Transverse colon (tissue), 4 donors: ENCODE data around the gene KIF3A. TPM values are rescaled to one million over a fixed set of nuclear protein-coding genes. Genes with fewer than 3 reads are reported as not detected.

Source experiments
- DNase-seq: peaks from one replicate; pipeline ENCODE4 v3.0.0-alpha.2; 2019
- H3K27ac ChIP-seq, 4 donors: fragments of 200-600 bp; sonication (generic); 2 replicates each; pipeline ENCODE4 v1.5.1; 2016 to 2018; ENCODE audit warnings: inconsistent platforms in 4 of 4
- H3K27me3 ChIP-seq: fragments of 200-600 bp; sonication (generic); 2 replicates; pipeline ENCODE4 v1.5.1; 2017; ENCODE audit warnings: inconsistent platforms
- H3K36me3 ChIP-seq, 4 donors: fragments of 200-600 bp; sonication (generic); 2 replicates each; pipeline ENCODE4 v1.5.1; 2017 to 2019; ENCODE audit warnings: inconsistent platforms in 4 of 4
- H3K4me1 ChIP-seq, 4 donors: fragments of 200-600 bp; sonication (generic); 2 replicates each; pipeline ENCODE4 v1.5.1; 2017 to 2020; ENCODE audit warnings: inconsistent platforms in 4 of 4
- H3K4me3 ChIP-seq, 4 donors: fragments of 200-600 bp; sonication (generic); 1 replicate in 1 of 4; 2 replicates in 3 of 4; pipeline versions ENCODE4 v1.5.1 to v1.6.1; 2017 to 2019; ENCODE audit warnings: inconsistent platforms in 4 of 4
- H3K9me3 ChIP-seq, 2 donors: fragments of 200-600 bp; sonication (generic); 2 replicates each; pipeline ENCODE4 v1.5.1; 2017 to 2019; ENCODE audit warnings: inconsistent platforms in 2 of 2
- CTCF ChIP-seq, 5 experiments: fragments of 200-600 bp in 3 of 5; fragments of 450-650 bp in 2 of 5; sonication (generic) in 3 of 5; IDR thresholded peaks; 1 replicate in 2 of 5; 2 replicates in 3 of 5; pipeline ENCODE4 v1.5.1; 2016 to 2017; ENCODE audit warnings: antibody characterized with exemption in 5 of 5, inconsistent platforms in 3 of 5, mild to moderate bottlenecking in 2 of 5, moderate library complexity in 1 of 5
- EP300 ChIP-seq: sonication (generic); formaldehyde crosslinking; IDR thresholded peaks from one replicate; pipeline ENCODE4 v1.6.1; 2017; ENCODE audit warnings: antibody characterized with exemption, low read depth
- POLR2A ChIP-seq: fragments of 450-650 bp; IDR thresholded peaks from one replicate; pipeline ENCODE4 v1.6.1; 2016; ENCODE audit warnings: antibody characterized with exemption, mild to moderate bottlenecking, moderate library complexity
- POLR2AphosphoS5 ChIP-seq, 3 donors: sonication (generic); formaldehyde crosslinking; IDR thresholded peaks; one replicate each; pipeline ENCODE4 v1.6.1; 2016; ENCODE audit warnings: antibody characterized with exemption in 3 of 3
- WGBS, 2 donors: methylation state at CpG; one replicate each; pipeline ENCODE4 v1.1.5; 2018; ENCODE audit warnings: low coverage in 1 of 2; 5-methylcytosine and 5-hydroxymethylcytosine counted together
- in situ Hi-C, 4 donors: fragments of 200-750 bp; cut with MboI; loops; one replicate each; pipeline versions ENCODE4 v1.15.0 to v1.15.1; 2017; ENCODE audit warnings: low sequenced_read_pairs in 3 of 4, low pct_ligation_motif_present in 1 of 4, low pct_unique_long_range_greater_than_20kb in 1 of 4
- intact Hi-C: fragments of 100-400 bp; cut with DNase I; formaldehyde crosslinking; loops from one replicate; pipeline ENCODE4 v1.15.1; 2023; ENCODE audit warnings: low total_unique reads
- total RNA-seq, 4 donors: library from RNA; depleted of rRNA; stranded (reverse); fragments of >200 nt; gene quantifications; one replicate each; pipeline ENCODE4 v1.1.0, GENCODE V29; 2016

Gene KIF3A
- total RNA-seq, 4 donors from 2014 or later = 1.9 to 7.0 (median 2.8) TPM

DNA sequence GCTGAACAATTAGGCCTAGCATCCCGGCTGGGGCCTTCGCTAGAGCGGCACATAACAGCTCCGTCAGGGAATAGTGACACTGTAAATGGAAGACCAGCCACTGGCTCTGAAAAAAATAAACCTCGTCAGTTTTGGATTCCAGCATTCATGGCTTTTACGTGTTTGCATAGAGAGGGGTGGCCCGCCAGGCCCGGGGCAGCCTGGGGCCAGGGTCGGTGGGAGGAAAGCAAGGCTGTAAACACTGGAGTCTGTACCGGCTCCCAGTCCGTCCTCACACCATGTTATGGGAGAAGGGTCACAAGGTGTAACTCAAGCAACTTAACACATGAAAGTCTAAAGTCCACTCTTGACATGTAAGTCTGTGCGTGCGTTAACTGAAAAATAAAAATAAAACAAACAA lies 21.1 kb upstream of the KIF3A start:
- Histone ChIP-seq H3K36me3 (peaks cover 0 to 7% (median 2%) of the 10 kb centered on the region in 4 donors), H3K27ac (no peak overlapping the region), H3K27me3 (no peaks in the 10 kb centered on the region), H3K4me3 (no peak overlapping the region), H3K4me1 (no peaks in the 10 kb centered on the region), H3K9me3 (no peaks in the 10 kb centered on the region)
- intact Hi-C loops (no loop called here), in situ Hi-C loops (no loop called here)
- no peak for TF ChIP-seq CTCF (IDR thresholded peaks at IDR 0.05)
- no peak for TF ChIP-seq POLR2A
- no peak for TF ChIP-seq POLR2AphosphoS5 (IDR thresholded peaks at IDR 0.05)
- TF ChIP-seq EP300 = no peak
- 82 to 86% methylated on average over 3 to 13 of the region's 13 CpGs for WGBS, 2 donors
- DNase-seq = peak; percentile 2

GRCh38 chr5:132756542-132756941 lies 19.2 kb upstream of the KIF3A start:
- 85% methylated on average over 5 of the region's 5 CpGs; no CpG with 5 or more reads in 1 of the 2 donors for WGBS, 2 donors

DNA sequence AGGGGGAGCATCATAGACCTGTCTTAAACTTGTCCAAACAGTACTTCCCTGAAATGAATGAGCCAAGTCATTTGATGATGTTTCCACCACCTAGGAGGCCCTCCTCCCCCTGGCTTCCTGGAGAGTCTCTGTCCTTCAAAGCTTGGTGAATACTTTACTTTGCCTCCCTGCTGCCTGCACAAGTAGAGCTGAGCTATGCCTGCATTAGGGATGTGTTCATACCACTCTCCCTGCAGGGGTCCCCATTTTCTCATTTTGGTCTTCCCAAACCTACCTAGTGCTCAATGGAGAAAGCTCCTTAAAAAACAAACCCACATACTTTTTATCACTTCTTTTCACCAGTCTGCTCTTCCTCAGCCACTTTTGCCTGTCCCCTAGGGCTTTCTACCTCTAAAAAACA lies 17.6 kb upstream of the KIF3A start:
- in situ Hi-C loops (no loop called here), intact Hi-C loops (no loop called here)
- Histone ChIP-seq H3K36me3 (peaks cover 0 to 4% (median 0%) of the 10 kb centered on the region in 4 donors), H3K9me3 (no peaks in the 10 kb centered on the region), H3K4me1 (no peaks in the 10 kb centered on the region), H3K27me3 (no peaks in the 10 kb centered on the region), H3K27ac (no peak overlapping the region), H3K4me3 (no peak overlapping the region)
- no peak for TF ChIP-seq POLR2AphosphoS5 (IDR thresholded peaks at IDR 0.05)
- no peak for TF ChIP-seq EP300
- TF ChIP-seq POLR2A = no peak
- TF ChIP-seq CTCF (IDR thresholded peaks at IDR 0.05) = no peak
- DNase-seq = peak; percentile 2

More at GRCh38 chr5:132756542-132756941, 19.2 kb upstream of the KIF3A start:
- no peaks in the 10 kb centered on the region for H3K27me3 ChIP-seq
- peak; percentile 4 for DNase-seq
- no peak overlapping the region for H3K4me3 ChIP-seq
- in situ Hi-C loops (no loop called here), intact Hi-C loops (no loop called here)
- no peaks in the 10 kb centered on the region for H3K4me1 ChIP-seq
- H3K9me3 ChIP-seq = no peaks in the 10 kb centered on the region
- peaks cover 0 to 4% (median 0%) of the 10 kb centered on the region in 4 donors for H3K36me3 ChIP-seq
- H3K27ac ChIP-seq = no peak overlapping the region
- no peak for TF ChIP-seq POLR2AphosphoS5 (IDR thresholded peaks at IDR 0.05)
- no peak for TF ChIP-seq POLR2A
- no peak for TF ChIP-seq CTCF (IDR thresholded peaks at IDR 0.05)
- TF ChIP-seq EP300 = no peak

GRCh38 chr5:132754111-132754510 lies 16.8 kb upstream of the KIF3A start:
- 97 to 100% methylated on average over 3 to 4 of the region's 4 CpGs for WGBS, 2 donors
- in situ Hi-C loops = no loop called here
- H3K4me1 ChIP-seq = no peaks in the 10 kb centered on the region

More at GRCh38 chr5:132754111-132754510, 16.8 kb upstream of the KIF3A start:
- Histone ChIP-seq H3K36me3 (peaks cover 0 to 4% (median 0%) of the 10 kb centered on the region in 4 donors), H3K9me3 (no peaks in the 10 kb centered on the region), H3K27me3 (no peaks in the 10 kb centered on the region), H3K27ac (no peak overlapping the region), H3K4me3 (no peak overlapping the region)
- DNase-seq = no peak
- intact Hi-C loops = no loop called here
- no peak for TF ChIP-seq CTCF (IDR thresholded peaks at IDR 0.05)
- TF ChIP-seq EP300 = no peak
- TF ChIP-seq POLR2AphosphoS5 (IDR thresholded peaks at IDR 0.05) = no peak
- TF ChIP-seq POLR2A = no peak
